Measurements from ENCODE around the gene CISD3.

DNA sequence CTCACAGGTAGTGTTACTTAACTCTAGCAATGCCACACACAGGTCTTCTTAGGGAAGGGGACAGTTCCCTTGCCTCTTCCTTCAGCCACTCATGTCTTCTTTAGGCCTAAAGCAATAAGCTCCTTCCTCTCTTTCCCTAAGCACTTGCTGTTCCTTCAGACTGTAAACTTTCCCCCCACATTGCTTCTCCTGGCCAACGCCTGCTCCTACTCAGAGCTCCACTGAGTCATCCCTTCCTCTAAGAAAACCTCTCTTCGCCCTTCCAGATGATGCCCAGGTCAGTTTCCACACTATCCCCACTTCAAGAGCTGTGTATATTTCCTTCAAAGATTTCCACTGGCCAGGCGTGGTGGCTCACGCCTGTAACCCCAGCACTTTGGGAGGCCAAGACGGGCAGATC, 42.9 kb upstream of the CISD3 start:
- no peak for TF ChIP-seq GATA3 (IDR thresholded peaks at IDR 0.05; ENCODE audit: low read depth, low read length)
- no peak for TF ChIP-seq GATA2 (IDR thresholded peaks at IDR 0.05; ENCODE audit: low read depth, low read length)
